Stimulated activated CD4-positive, alpha-beta T cell treated with anti-CD3 and anti-CD28 coated beads, Interleukin-15, amount 100 ng/mL, for 24 hours (primary cell): ENCODE results near the gene OTOF.

Experiments
- DNase-seq: peaks from one replicate; pipeline ENCODE4 v3.0.0-alpha.2; 2020

Gene OTOF

DNA sequence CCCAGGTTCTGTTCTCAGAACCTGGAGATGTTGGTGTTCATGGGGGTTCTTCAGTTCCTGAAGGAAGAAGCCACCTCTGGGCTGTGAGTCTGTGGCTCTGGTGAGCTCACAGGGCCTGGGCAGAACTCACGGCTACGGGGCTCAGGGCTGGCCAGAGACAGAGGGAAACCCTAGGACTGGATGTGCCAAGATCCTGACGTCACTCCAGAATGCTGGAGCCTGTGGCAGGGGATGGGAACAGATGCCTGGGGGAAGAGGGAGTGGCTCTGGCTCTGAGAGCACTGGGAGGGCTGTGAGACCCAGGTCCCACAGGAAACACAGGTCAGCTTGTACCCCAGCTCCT, at the start of gene OTOF:
Gene OTOF, minus strand, starts transcription at position 214 of the 343 bp plus-strand sequence.
- DNase-seq, result no peak

DNA sequence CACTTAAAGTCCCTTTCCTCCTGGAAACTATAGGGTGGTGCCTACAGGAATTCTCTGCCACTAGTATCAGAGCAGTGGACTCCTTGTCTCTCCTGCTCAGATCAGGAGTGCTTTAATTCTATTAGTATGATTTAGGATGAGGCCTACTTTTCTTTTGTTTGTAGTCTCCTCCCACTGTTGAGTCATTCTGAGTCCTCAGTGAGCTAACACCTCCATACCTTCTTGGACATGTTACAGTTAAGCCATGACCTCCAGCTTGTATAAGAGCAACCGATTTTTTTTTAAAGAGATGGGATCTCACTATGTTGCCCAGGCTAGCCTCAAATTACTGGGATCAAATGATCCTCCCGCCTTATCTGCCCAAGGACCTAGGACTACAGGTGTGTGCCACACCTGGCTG, 48.7 kb upstream of the OTOF start:
- no peak for DNase-seq

DNA sequence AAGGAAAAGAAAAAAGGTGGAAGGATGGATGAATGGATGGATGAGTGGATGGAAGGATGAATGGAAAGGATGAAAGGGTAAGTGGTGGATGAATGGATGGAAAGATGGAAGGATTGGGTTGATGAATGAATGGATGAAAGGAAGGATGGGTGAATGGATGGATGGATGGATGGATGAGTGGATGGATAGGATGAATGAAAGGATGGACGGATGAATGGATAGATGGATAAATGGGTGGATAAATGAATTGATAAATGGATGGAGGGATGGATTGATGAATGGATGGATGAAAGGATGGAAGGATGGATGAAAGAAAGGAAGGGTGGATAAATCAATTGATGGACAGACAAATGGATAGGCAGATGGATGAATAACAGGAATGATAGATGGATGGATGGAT, 48.2 kb upstream of the OTOF start:
- no peak for DNase-seq

DNA sequence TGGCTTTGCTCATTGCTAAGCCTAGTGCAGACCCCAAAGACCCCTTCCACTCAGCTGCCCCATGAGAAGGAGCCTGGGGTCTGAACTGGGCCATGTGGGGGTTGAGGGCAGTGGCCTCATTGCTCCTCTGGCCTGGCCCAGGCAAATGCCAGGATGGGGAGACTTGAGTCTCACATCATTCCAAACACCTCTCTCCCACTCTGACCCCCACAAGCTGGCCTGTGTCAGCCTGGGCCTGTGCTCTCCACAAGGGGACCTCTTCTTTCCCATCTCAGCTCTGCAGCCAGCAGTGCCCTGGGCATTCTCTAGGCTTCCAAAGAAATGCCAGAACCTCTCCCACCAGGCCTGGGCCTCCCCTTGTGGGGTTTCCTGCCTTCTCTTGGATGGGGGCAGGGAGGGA, 45.8 kb upstream of the OTOF start:
- no peak for DNase-seq

DNA sequence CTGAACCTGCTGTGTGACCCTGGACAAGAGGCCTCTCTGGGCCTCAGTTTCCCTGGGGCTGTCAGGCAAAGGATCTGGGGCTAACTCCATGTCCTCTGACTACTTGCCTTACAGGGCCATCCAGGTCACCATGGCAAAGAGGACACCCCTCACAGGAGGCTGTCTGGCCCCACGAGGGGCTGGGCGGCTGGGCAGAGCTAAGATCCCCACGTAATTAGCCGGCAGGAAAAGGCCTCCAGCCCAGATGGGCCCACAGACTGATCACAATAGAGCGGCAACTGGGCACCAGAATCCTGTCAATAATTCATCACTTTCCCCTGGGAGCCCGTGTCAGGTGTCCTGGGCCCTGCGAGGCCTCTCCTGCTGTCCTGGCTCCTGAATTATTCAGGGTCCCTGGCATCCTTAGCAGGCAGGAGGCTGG, 44.8 kb upstream of the OTOF start:
- no peak for DNase-seq

DNA sequence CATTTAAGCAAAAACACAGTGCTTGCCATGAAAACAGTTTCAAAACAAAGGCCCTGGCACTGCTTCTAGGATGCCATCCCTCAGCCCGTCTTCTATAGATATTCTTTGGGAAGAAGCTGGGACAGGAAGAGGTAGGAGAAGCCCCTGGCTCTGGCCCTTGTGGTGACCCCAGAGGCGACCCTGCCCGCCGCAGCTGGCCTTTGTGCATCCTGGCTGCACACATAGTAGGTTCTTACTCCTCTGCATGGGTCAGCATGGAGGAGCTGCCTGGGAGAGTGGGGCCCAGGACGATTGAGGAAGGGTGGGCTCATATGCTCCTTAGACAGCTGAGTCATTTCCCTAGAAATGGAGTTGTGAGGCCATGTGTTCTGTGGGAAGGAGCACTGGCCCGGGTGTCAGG, 44.4 kb upstream of the OTOF start:
- DNase-seq, result no peak

DNA sequence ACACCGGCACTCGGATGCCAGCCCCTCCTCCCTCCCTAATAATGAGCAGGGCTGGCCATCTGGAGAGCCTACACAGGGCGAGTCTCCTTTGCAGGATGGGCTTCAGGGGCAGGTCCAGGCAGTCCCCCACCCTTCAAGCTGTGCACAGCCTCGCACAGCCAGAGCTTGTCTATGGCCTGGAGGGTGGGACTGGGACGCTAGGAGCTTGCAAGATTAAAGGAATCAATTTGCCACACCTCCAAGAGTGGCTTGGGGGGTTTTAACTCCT, 43.9 kb upstream of the OTOF start:
- DNase-seq, result no peak

DNA sequence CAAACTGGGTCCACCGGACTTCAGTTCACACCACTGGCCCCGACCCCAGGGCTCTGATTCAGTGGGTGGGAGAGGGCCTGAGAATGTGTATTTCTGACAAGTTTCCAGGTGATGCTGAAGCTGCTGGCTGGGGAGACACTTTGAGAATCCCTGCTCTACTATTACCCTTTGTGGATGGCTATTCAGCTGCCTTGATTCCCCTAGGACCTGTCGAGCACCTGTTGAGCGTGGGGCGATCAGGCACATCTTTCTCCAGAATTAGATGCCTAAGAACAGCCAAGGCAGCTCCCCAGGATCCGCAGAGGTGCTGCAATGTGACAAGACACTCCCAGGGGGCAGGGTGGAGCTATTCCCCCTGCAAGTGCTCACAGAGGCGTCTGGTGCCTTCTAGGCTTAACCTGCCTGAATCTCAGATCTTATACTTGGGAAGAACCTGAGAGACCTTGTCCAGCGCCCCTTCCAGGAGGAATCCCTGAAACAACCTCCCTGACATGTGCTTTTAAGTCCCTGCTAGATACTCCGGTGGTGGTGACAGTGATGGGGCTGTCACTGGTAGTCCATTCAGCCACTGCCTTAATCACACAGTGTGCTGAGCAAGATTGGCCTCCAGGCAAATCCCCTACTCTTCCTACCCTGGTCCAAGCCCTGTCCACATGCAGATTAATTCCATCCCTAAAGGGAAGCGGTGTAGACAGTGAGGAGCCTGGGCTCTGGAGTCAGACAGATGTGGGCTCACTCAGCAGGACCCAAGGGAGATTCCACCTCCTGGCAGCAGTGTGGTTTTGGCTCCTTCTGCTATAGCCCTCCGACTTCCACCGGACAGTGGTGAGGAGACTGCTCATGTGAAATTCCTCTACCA, 43.4 kb upstream of the OTOF start:
- peak; percentile 30 for DNase-seq

DNA sequence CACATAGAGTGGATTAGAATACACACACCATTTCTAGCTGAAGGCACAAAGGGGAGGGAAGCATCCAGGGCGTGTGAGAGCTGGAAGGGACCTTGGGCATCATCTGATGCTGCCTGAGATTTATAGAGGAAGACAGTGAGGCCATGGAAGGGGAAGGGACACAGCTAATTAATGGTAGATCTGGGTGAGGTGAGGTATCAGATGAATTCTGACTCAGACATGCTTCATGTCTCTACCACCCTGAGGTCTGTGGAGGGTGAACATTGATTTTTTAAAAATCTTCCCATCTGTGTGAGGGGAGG, 42.2 kb upstream of the OTOF start:
- no peak for DNase-seq

DNA sequence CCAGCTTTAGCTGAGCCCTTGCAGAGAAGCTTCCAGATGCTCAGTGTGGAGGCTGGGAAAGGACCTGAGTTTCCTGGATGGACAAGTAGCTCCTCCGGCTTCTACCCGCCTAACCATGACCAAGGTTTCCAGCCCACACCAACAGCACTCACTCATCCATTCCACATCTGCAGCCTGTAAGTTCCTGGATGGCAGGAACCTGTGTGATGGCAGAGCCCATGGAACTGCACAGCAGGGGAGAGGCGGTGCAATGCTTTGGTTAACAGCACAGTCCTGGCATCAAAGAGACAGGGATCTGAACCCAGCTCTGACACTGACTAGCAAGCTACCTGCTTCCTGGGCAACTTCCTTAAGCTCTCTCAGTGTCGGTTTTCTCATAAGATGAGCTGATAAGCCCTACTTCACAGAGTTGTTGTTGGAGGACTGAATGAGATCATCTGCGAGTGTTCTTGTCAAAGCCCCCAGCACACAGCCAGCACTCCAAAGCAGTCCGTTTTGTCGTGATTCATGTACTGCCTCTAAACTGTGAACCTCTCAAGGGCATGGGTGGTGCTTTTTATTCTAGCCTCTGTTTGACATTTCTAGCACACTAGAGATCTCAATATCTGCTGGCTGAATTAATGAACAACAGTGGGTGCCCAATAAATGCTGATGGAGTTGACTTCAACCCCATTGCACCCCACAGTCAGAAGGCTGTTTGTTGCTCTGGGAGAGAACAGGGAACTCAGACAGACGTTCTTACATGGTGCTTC, 41.6 kb upstream of the OTOF start:
- DNase-seq, result no peak

DNA sequence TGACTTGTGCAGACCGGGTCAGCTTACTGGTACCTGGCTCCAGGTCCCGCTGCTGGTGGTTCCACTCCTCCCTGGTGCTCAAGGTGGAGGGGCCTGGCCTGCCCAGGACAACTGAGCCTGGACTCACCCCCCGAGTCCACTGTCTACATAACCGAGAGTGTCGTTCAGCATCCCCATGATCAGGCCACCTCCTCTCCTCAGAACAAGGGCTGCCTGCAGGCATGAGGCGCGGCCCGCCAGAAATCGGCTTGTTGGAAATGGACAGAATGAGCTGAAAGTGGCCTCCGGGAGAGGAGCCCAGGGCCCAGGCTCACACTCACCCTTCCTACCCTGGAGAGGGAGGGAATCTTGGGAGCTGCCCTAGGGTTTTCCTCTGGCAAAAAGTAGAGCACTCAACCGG, 38.9 kb upstream of the OTOF start:
- no peak for DNase-seq

DNA sequence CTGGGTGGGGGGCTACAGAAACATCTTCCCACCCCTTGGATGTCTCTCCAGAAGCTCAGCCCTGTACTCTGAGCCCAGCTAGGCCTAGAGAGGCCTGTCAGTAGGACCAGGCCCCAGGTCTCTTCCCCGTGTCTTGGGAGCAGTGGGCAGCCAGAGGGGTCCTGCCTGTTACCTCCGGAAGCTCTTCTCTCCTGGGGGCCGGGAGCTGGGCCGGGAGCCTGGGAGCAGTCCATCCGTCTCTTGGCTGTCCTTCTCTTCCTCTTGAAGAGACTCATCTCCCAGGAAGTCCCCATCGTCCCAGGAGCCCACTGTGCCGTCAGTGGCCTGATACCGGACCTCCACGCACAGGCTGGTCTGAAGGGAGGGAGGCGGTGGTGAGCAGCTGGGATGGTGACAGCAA, 38.3 kb upstream of the OTOF start:
- DNase-seq, result no peak

DNA sequence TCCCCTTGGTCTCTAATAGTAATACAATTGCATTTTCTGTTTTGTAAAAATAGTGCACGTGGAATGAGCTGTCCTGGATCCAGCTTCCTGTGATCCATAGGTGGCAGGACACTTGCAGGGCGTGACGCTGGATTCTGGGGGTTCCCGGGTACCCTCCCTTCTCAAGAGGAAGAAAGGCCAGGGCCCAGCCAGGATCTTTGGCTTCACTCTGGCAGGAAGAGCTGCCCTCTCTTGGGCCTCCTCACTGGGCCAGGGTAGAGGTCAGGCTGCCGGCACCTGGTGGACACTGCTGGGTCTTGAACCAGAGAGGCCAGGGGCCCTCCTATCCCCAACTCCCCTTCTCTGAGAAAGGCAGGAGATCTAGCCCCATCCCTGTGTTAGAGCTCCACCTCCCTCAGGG, 37.8 kb upstream of the OTOF start:
- no peak for DNase-seq

DNA sequence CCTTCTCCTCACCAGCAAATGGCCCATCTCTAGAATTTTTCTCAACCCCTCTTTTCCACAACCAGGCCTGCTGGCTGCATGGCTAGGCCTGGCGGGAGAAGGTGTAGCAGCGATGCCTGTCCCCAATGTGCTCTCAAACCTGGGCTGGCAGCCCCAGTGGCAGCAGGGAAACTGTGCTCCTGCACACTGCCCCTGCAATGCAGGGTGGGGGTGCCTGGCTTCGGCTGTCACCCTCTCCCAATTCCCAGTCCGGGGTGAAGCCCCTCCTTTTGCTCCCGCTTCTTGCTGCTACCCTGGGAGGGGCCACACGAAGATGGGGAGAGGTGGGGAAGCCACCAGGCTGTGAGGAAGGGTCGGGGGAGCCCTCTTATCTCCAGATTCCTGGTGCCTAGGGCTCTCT, 36.1 kb upstream of the OTOF start:
- no peak for DNase-seq

DNA sequence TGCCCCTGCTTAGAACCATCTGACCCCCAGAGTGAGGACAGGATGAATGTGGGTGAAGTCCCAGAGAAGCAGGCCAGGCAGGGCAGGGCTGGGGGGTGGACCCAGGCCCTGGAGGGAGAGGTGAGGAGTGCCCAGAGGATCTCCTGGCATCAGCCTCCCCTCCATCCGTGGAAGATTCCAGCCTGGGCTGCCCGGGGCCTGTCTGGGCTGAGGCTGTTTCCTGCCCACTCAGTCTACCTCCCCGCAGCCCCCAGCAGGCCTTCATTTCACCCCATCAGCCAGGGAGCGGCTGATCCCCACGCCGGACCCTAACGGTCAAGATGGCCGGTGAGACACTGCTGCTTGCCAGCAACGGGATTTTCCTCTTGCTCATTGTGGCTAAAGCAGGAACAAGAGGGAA, 35.3 kb upstream of the OTOF start:
- DNase-seq, result no peak

DNA sequence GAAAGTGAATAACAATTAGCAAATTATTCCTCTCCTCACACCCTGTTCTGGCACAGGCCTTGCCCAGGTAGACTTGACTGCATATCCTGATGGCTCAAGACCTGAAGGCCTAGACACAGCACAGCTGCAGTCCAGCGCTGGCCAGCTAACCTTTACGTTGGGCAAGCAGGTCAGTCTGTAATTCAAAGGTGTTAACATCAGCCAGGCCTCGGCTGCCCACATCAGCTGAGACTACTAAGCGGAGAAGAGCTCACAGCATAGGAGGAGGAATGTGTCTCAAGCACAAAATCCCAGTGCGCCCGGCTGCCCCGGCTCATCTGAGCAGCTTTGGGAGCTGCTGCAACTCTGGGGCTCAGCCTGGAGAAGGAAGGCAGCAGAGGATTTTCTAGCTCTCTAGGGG, 33.5 kb upstream of the OTOF start:
- DNase-seq, result no peak

DNA sequence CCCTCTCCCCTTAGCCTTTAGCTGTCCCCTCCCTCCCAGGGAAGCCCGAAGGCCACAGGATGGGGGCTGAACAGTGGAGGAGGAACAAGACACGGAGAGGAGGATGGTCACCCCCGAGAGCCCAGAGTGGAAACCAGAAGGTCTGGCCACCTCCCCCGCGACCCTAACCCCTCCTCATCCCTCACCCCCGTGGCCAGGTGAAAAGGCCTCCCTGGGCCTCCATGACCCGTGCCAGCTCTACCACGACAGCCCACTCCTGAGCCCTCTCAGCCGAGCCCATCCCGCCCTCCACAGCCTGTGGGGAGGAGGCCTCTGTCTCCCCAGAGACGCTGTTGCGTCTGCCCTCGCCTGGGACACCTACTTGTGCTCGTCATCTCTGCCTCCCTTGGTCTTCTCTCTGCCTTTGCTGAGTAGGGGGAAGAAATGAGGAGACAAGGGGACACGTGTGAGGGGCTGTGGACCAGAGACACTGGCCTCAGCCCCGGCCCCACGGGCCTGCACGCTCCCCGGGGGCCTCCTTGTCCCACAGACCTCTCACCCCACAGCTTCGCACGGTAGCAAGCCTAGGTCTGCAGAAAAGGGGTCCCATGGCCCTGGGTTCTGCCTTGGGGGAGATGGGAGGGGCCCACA, 32.5 kb upstream of the OTOF start:
- DNase-seq, result no peak

DNA sequence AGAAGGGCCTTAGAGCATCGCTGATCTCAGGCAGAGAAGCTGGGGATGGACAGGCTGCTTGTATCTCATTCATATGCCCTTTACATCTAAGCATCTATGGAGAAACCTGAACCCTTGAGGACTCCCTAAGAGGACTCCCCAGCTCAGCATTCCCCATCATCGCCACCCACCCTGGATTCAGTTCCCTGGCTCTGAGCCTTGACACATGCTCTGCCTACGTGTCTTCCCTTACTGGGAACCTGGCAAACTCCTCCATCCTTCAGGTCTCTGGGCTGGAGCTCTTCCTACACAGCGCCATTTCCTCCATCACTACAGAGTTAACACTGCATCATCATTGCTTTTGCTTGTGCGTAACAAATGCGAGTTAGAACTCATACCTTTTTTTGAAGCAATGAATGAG, 31.2 kb upstream of the OTOF start:
- DNase-seq, result no peak

DNA sequence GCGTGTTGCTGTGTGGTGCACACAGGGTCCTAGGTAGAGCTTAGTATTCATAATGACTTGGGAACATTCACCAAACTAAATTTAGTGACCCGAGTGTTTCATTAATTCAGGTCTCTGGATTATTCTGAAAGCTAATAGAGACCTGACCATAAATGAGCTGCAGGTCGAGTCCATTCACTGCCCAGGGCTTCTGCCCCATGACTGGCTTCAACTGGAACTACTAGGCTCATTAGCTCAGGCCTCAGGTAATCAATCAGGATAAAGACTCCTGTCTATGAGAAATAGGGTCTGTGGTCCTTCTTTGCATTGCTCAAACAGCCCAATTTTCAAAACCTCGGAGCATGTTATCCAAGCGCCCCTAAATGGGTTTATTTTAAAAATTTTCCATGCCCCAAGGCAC, 30.0 kb upstream of the OTOF start:
- no peak for DNase-seq

DNA sequence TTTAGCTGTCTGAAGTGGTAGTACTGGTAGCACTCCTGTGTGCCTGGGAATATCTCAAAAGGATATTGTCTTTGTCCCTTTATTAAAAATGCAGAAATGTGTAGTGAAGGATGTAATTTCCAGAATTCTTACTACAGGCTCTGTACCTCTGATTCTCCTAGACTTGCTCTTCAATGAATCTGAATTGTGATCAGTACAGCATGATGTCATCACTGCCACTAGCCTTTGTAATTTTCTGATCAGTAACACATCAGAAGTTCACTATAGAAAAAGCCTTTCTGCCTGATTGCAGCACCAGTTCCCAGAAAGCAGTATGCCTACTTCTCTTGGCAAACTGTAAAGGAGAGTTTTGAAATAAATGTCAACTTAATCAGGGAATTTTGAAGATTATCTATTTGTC, 29.2 kb upstream of the OTOF start:
- no peak for DNase-seq

DNA sequence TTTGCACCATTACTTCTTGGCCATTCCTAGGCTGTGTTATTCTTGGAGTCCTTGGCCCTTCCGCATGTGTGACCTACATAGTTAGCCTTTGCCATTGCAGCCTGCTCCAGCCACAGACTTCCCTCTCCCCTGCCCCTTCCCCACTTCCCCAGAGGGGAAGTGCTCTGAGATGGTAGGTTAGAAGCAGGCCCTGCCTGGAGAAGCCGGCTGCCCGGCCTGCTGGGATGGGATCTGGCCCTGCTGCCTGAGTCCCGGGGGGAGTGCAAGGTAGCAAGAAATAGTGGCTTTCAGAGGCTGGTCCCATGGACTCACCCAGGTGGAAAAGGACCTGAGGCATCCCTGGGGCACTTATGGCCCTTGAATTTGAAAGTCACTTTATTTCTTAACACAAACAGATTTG, 28.4 kb upstream of the OTOF start:
- no peak for DNase-seq

DNA sequence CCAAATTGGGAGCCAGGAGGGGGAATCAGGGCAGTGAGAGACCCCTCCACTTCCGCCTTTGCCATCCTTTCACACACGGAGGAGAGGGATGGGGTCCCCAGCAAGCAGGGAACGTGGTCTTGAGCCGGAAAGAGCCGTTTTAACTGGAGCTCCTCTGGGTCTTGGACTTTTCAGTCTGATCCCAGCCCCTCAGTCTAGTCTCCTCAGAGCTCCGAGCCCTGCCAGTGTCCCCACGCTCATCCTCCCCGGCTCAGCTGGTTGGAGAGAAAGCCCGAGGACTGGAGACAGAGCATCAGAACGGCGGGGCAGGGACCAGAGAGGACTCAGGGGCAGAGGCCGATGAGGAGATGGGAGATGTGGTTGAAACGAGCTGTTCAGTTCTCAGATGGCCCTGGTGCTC, 26.1 kb upstream of the OTOF start:
- no peak for DNase-seq

DNA sequence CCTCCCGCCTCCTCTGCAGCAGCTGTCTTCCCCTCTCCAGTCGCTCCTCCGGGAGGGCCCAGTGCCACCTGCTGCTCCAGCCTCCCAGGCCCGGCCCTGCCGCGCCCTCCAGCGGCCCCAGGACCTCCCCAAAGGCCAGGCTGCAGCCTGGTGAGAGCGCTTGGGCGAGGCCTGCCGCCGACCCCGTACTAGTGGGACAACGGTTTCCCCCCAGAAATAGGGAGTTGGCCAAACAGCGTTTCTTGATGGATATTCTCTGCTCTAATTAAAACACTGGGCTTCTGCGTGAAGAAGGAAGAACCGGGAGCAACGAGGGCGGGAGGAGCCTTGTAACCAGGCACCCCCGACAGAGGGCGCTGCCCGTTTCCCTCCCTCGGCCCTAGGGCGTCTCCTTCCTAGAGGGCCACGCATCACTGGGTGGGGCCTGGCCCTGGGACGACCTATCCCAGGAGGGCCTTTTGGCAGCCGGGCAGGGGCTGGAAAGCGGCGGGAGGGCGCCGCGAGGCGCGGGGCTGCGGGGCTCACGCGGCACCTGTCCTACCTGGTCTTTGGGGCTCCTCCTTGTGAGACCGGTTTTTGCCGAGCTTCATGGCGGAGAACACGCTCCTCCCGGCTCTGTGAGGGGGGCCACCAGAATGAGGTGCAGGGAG, 25.4 kb upstream of the OTOF start:
- DNase-seq, result peak; percentile 94

DNA sequence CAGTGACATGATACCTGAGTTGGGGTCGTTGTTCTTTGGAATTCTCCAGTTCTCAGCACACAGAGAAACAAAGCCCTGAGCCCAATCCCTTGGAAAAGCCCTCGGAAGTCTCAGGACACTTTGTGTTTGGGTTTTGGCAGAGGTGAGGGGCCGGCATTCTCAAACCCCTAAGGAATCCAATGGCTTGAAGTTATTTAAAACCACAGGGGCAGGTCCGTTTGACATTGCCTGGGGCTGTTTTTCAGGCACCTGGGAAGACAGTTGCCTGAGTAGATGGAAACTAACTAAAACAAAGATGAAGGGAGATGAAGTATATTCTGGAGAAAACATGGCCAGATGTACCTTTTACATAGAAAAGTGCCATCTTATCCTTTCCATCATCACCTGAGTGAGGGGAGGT, 22.5 kb upstream of the OTOF start:
- DNase-seq, result no peak
